Erythroblast (primary cell): ENCODE measurements around the gene ADAM10.

Source experiments
- GATA1 ChIP-seq: IDR thresholded peaks from 2 replicates; pipeline ENCODE4 v1.6.1; 2011; ENCODE audit warnings: low read depth, mild to moderate bottlenecking, control low read depth, low read length, moderate library complexity
- POLR2A ChIP-seq: IDR thresholded peaks from 2 replicates; pipeline ENCODE4 v1.6.1; 2011; ENCODE audit warnings: mild to moderate bottlenecking, low read length

DNA sequence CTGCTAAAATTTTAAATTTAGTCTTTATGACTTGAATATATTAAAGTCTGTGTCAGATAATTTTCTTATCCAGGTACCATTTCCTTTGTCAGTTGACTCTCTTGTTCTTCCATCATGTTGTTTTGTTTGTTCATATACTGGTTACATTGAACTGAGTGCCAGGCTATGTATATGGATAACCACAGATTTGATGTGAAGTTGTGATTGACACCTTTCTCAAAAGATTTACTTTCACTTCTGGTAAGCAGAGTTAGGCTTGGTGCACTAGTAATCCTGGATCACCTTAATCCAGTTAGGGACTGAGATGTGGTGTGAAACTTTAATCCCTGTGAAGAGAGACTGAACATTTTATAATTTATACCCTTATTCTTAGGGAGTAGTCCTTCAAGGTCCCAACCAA, 99.4 kb downstream of the ADAM10 start:
- TF ChIP-seq POLR2A (no peak), GATA1 (no peak)
